CD14-positive monocyte (primary cell): ENCODE results near the gene SRSF12. TPM values are rescaled to one million over a fixed set of nuclear protein-coding genes. Genes with fewer than 3 reads are reported as not detected.

ENCODE experiments used
- DNase-seq, 3 donors: peaks; one replicate each; pipeline ENCODE4 v3.0.0-alpha.2; 2011 to 2022
- H2AFZ ChIP-seq: 2 replicates; pipeline ENCODE4 v1.6.0; 2012; ENCODE audit warnings: mild to moderate bottlenecking, low read depth, low read length, inconsistent platforms; ENCODE audit not compliant: insufficient read depth, poor library complexity, severe bottlenecking
- H3K27ac ChIP-seq, 2 donors: 1 replicate in 1 of 2; 2 replicates in 1 of 2; pipeline ENCODE4 v1.5.1; 2012 to 2013; ENCODE audit warnings: low read length in 2 of 2, control low read depth in 1 of 2, inconsistent platforms in 1 of 2, low read depth in 1 of 2, mild to moderate bottlenecking in 1 of 2
- H3K27me3 ChIP-seq, 2 donors: one replicate each; pipeline versions ENCODE4 v1.6.0 to v1.6.1; 2011 to 2013; ENCODE audit warnings: low read length in 2 of 2; ENCODE audit not compliant: control insufficient read depth in 2 of 2, insufficient read depth in 2 of 2
- H3K36me3 ChIP-seq, 2 donors: replicated peaks in 1 of 2; 1 replicate in 1 of 2; 2 replicates in 1 of 2; pipeline versions ENCODE4 v1.5.1 to v1.6.1; 2012 to 2013; ENCODE audit warnings: low read length in 2 of 2, control low read depth in 1 of 2, inconsistent platforms in 1 of 2, mild to moderate bottlenecking in 1 of 2; ENCODE audit not compliant: insufficient read depth in 2 of 2, control insufficient read depth in 1 of 2
- H3K4me1 ChIP-seq, 2 donors: 1 replicate in 1 of 2; 2 replicates in 1 of 2; pipeline versions ENCODE4 v1.5.1 to v1.6.1; 2012 to 2013; ENCODE audit warnings: low read length in 2 of 2, control low read depth in 1 of 2, inconsistent platforms in 1 of 2, mild to moderate bottlenecking in 1 of 2, moderate library complexity in 1 of 2; ENCODE audit not compliant: insufficient read depth in 2 of 2, control insufficient read depth in 1 of 2
- H3K4me2 ChIP-seq: replicated peaks from 2 replicates; pipeline ENCODE3; 2012; ENCODE audit warnings: low read length, moderate library complexity, mild to moderate bottlenecking; ENCODE audit not compliant: poor library complexity, severe bottlenecking; ENCODE audit errors: extremely low read depth
- H3K4me3 ChIP-seq, 3 experiments: fragments of 200-600 bp in 1 of 3; sonication (generic) in 1 of 3; replicated peaks in 1 of 3; 1 replicate in 2 of 3; 2 replicates in 1 of 3; pipeline ENCODE4 v1.5.1; 2011 to 2013; ENCODE audit warnings: low read length in 3 of 3, mild to moderate bottlenecking in 3 of 3, control low read depth in 2 of 3, low read depth in 2 of 3, inconsistent platforms in 1 of 3, moderate library complexity in 1 of 3
- H3K79me2 ChIP-seq: 2 replicates; pipeline ENCODE4 v1.6.0; 2012; ENCODE audit warnings: mild to moderate bottlenecking, control low read depth, inconsistent platforms, low read length, moderate library complexity; ENCODE audit not compliant: insufficient read depth
- H3K9ac ChIP-seq: 2 replicates; pipeline ENCODE4 v1.6.0; 2017; ENCODE audit warnings: low read length, mild to moderate bottlenecking; ENCODE audit not compliant: insufficient read depth, poor library complexity, severe bottlenecking
- H3K9me3 ChIP-seq, 2 donors: replicated peaks in 1 of 2; 1 replicate in 1 of 2; 2 replicates in 1 of 2; pipeline versions ENCODE4 v1.5.1 to v1.6.1; 2012 to 2013; ENCODE audit warnings: low read length in 2 of 2, control low read depth in 1 of 2; ENCODE audit not compliant: control insufficient read depth in 1 of 2, insufficient read depth in 1 of 2
- H4K20me1 ChIP-seq: 2 replicates; pipeline ENCODE4 v1.6.0; 2012; ENCODE audit warnings: mild to moderate bottlenecking, low read length, control low read depth, moderate library complexity; ENCODE audit not compliant: insufficient read depth
- H3K27ac Mint-ChIP-seq, 7 donors: one replicate each; pipeline ENCODE4 v1.8.0; 2020; ENCODE audit warnings: mild to moderate bottlenecking in 7 of 7, mixed read lengths in 7 of 7, moderate library complexity in 6 of 7, inconsistent platforms in 2 of 7
- H3K27me3 Mint-ChIP-seq, 3 donors: one replicate each; pipeline ENCODE4 v1.8.0; 2021 to 2022; ENCODE audit warnings: low read depth in 3 of 3, mild to moderate bottlenecking in 3 of 3, mixed read lengths in 3 of 3, moderate library complexity in 3 of 3, inconsistent platforms in 1 of 3
- H3K36me3 Mint-ChIP-seq, 2 donors: one replicate each; pipeline ENCODE4 v1.8.0; 2020; ENCODE audit warnings: mixed read lengths in 2 of 2, inconsistent platforms in 1 of 2, mild to moderate bottlenecking in 1 of 2
- H3K4me1 Mint-ChIP-seq: one replicate; pipeline ENCODE4 v1.8.0; 2020; ENCODE audit warnings: mild to moderate bottlenecking, mixed read lengths
- H3K4me3 Mint-ChIP-seq, 2 donors: one replicate each; pipeline ENCODE4 v1.8.0; 2020; ENCODE audit warnings: mild to moderate bottlenecking in 2 of 2, mixed read lengths in 2 of 2, moderate library complexity in 1 of 2
- H3K9me3 Mint-ChIP-seq, 7 donors: one replicate each; pipeline ENCODE4 v1.8.0; 2020 to 2022; ENCODE audit warnings: mixed read lengths in 7 of 7, mild to moderate bottlenecking in 6 of 7, moderate library complexity in 6 of 7, inconsistent platforms in 2 of 7
- WGBS: methylation state at CpG from one replicate; pipeline ENCODE4 v1.1.5; 2013; ENCODE audit warnings: missing lambda C conversion rate; ENCODE audit not compliant: insufficient coverage; 5-methylcytosine and 5-hydroxymethylcytosine counted together
- intact Hi-C, 2 donors: fragments of 100-400 bp; cut with micrococcal nuclease; formaldehyde crosslinking; loops; one replicate each; pipeline versions ENCODE4 v1.15.0 to v1.15.1; 2023
- polyA plus RNA-seq, 3 donors: library from polyadenylated mRNA; depleted of rRNA in 1 of 3; unstranded in 2 of 3; stranded (reverse) in 1 of 3; fragments of 300-500 nt in 2 of 3; fragments of >200 nt in 1 of 3; fragmentation: Illumina TruSeq in 2 of 3; gene quantifications; 1 replicate in 2 of 3; 2 replicates in 1 of 3; pipeline ENCODE4 v1.2.3, GENCODE V29; 2012 to 2021
- TF ChIP-seq, protein P1 (sequence below): fragments of 200-600 bp; IDR thresholded peaks from one replicate; pipeline ENCODE4 v1.8.0; 2022; ENCODE audit warnings: antibody characterized with exemption, mild to moderate bottlenecking

SRSF12 gene
- polyA plus RNA-seq, 3 donors, result 0.04 TPM; not detected in 2

GRCh38 chr6:89081423-89082322, 36.2 kb downstream of the SRSF12 start:
- peak overlapping the region; percentile 90 to 98 (median 97) for H3K27ac Mint-ChIP-seq
- peaks cover 29 to 32% of the 10 kb centered on the region in 2 donors for H3K36me3 ChIP-seq
- H3K27me3 ChIP-seq, result no peaks in the 10 kb centered on the region
- no peak overlapping the region for H2AFZ ChIP-seq
- H3K79me2 ChIP-seq, result peaks cover 50% of the 10 kb centered on the region
- H3K9me3 Mint-ChIP-seq, result peaks cover 0 to 4% (median 0%) of the 10 kb centered on the region in 7 donors
- peaks cover 32 to 42% of the 10 kb centered on the region in 2 donors for H3K4me1 ChIP-seq
- peaks cover 45% of the 10 kb centered on the region for H3K4me1 Mint-ChIP-seq
- 0% methylated on average over 52 of the region's 69 CpGs for WGBS
- H3K4me2 ChIP-seq, result peak overlapping the region; percentile 87
- H3K27ac ChIP-seq, result peak overlapping the region; percentile 98
- H3K27me3 Mint-ChIP-seq, result peaks cover 0 to 2% (median 2%) of the 10 kb centered on the region in 3 donors
- intact Hi-C loops, result loop anchor here (5.0 to 10.0 kb wide), 4 partner anchors 44 to 273 kb away; partner anchors contain the start of gene UBE2J1 (in 2 of the 2)
- H3K9me3 ChIP-seq, result no peaks in the 10 kb centered on the region
- peaks cover 38 to 43% of the 10 kb centered on the region in 2 donors for H3K36me3 Mint-ChIP-seq
- H3K4me3 ChIP-seq, result peak overlapping the region; percentile 66 to 97 (median 96)
- TF ChIP-seq, protein P1, sequence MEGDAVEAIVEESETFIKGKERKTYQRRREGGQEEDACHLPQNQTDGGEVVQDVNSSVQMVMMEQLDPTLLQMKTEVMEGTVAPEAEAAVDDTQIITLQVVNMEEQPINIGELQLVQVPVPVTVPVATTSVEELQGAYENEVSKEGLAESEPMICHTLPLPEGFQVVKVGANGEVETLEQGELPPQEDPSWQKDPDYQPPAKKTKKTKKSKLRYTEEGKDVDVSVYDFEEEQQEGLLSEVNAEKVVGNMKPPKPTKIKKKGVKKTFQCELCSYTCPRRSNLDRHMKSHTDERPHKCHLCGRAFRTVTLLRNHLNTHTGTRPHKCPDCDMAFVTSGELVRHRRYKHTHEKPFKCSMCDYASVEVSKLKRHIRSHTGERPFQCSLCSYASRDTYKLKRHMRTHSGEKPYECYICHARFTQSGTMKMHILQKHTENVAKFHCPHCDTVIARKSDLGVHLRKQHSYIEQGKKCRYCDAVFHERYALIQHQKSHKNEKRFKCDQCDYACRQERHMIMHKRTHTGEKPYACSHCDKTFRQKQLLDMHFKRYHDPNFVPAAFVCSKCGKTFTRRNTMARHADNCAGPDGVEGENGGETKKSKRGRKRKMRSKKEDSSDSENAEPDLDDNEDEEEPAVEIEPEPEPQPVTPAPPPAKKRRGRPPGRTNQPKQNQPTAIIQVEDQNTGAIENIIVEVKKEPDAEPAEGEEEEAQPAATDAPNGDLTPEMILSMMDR, result no peak
- H4K20me1 ChIP-seq, result peaks cover 56% of the 10 kb centered on the region
- DNase-seq, result peak; percentile 98
- peak overlapping the region; percentile 99 for H3K9ac ChIP-seq
- H3K4me3 Mint-ChIP-seq, result peak overlapping the region; percentile 90 to 96

DNA sequence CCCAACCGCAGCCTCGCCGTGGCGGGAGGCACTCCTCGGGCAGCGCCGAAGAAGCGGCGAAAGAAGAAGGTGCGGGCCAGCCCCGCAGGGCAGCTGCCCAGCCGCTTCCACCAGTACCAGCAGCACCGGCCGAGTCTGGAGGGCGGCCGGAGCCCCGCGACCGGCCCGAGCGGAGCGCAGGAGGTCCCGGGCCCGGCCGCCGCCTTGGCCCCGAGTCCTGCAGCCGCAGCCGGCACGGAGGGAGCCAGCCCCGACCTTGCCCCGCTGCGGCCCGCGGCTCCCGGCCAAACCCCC, 36.8 kb downstream of the SRSF12 start:
- WGBS, result under 1% methylated on average over 36 of the region's 36 CpGs
- Histone ChIP-seq H3K27me3 (no peaks in the 10 kb centered on the region), H3K4me2 (peak overlapping the region; percentile 75), H3K79me2 (peaks cover 50% of the 10 kb centered on the region), H2AFZ (no peak overlapping the region), H3K9ac (peak overlapping the region; percentile 99), H3K4me3 (peak overlapping the region; percentile 66 to 97 (median 96)), H3K9me3 (no peaks in the 10 kb centered on the region), H3K27ac (peak overlapping the region; percentile 98), H4K20me1 (peaks cover 50% of the 10 kb centered on the region), H3K4me1 (peaks cover 26 to 36% of the 10 kb centered on the region in 2 donors), H3K36me3 (peaks cover 29 to 32% of the 10 kb centered on the region in 2 donors)
- Mint-ChIP-seq H3K27me3 (peaks cover 0 to 2% (median 2%) of the 10 kb centered on the region in 3 donors), H3K36me3 (peaks cover 38 to 39% of the 10 kb centered on the region in 2 donors), H3K4me1 (peaks cover 39% of the 10 kb centered on the region), H3K27ac (peak overlapping the region; percentile 96 to 99 (median 98)), H3K9me3 (peaks cover 0 to 4% (median 0%) of the 10 kb centered on the region in 7 donors), H3K4me3 (peak overlapping the region; percentile 91 to 99)
- TF ChIP-seq, protein P1, result no peak
- DNase-seq, result no peak
- intact Hi-C loops, result loop anchor here (5.0 to 10.0 kb wide), 4 partner anchors 44 to 274 kb away; partner anchors contain the start of gene UBE2J1 (in 2 of the 2)
